ENCODE results near the gene LY86. TPM values are rescaled to one million over a fixed set of nuclear protein-coding genes. Genes with fewer than 3 reads are reported as not detected.

Gene LY86
- total and polyA plus RNA-seq, 9 of the 15 experiments (the other 6 are each of a cell fraction or from before 2014, with no cell fraction given) = 0.08 to 0.20 TPM; not detected in 7

GRCh38 chr6:6569811-6570164, 18.7 kb upstream of the LY86 start:
- CTCF ChIA-PET (ENCODE audit: low intra/inter-chr PET ratio) = no interaction called here
- DNase-seq (ENCODE audit: extremely low read depth in 1 of 4, low spot score in 3 of 4) (no peak), ATAC-seq (no peak), FAIRE-seq (no peak)
- Histone ChIP-seq H3K36me3 (ENCODE audit: control insufficient read depth, insufficient read depth, low read length) (no peaks in the 10 kb centered on the region), H3K9me3 (replicated peaks; ENCODE audit: control insufficient read depth, insufficient read depth, low read depth, low read length) (no peaks in the 10 kb centered on the region), H3K79me2 (ENCODE audit: control insufficient read depth, insufficient read depth, low read length) (no peaks in the 10 kb centered on the region), H3K27me3 (ENCODE audit: control insufficient read depth in 2 of 2, insufficient read depth in 2 of 2, low read length in 2 of 2) (peaks cover 4 to 13% of the 10 kb centered on the region in 2 experiments; a peak in 3 of 5 replicates), H3K4me2 (ENCODE audit: insufficient read depth, low read length) (no peak overlapping the region), H4K20me1 (replicated peaks; ENCODE audit: control insufficient read depth, insufficient read depth, low read length) (no peaks in the 10 kb centered on the region), H3K4me3 (no peak overlapping the region), H3K9ac (ENCODE audit: insufficient read depth in 1 of 2, low read depth in 2 of 2, low read length in 2 of 2) (no peak overlapping the region), H3K27ac (ENCODE audit: extremely low read depth, low read depth, low read length) (no peak overlapping the region), H2AFZ (ENCODE audit: low read depth, low read length) (no peak overlapping the region), H3K9me1 (ENCODE audit: control insufficient read depth, insufficient read depth, low read length) (no peaks in the 10 kb centered on the region), H3K4me1 (replicated peaks in 1 of 2; ENCODE audit: control insufficient read depth in 2 of 2, insufficient read depth in 2 of 2, low read length in 2 of 2) (no peaks in the 10 kb centered on the region; a peak in 1 of 5 replicates)
- TF ChIP-seq RHOXF2B (CRISPR knock-in tag; conservative IDR thresholded peaks at IDR 0.05) (no peak), CAMTA2 (CRISPR knock-in tag; conservative IDR thresholded peaks at IDR 0.05) (no peak), HDGF (IDR thresholded peaks at IDR 0.05) (no peak), LARP7 (IDR thresholded peaks at IDR 0.05) (no peak), EP300 (IDR thresholded peaks at IDR 0.05; ENCODE audit: low read length) (no peak)
- TF ChIP-seq, protein P1, sequence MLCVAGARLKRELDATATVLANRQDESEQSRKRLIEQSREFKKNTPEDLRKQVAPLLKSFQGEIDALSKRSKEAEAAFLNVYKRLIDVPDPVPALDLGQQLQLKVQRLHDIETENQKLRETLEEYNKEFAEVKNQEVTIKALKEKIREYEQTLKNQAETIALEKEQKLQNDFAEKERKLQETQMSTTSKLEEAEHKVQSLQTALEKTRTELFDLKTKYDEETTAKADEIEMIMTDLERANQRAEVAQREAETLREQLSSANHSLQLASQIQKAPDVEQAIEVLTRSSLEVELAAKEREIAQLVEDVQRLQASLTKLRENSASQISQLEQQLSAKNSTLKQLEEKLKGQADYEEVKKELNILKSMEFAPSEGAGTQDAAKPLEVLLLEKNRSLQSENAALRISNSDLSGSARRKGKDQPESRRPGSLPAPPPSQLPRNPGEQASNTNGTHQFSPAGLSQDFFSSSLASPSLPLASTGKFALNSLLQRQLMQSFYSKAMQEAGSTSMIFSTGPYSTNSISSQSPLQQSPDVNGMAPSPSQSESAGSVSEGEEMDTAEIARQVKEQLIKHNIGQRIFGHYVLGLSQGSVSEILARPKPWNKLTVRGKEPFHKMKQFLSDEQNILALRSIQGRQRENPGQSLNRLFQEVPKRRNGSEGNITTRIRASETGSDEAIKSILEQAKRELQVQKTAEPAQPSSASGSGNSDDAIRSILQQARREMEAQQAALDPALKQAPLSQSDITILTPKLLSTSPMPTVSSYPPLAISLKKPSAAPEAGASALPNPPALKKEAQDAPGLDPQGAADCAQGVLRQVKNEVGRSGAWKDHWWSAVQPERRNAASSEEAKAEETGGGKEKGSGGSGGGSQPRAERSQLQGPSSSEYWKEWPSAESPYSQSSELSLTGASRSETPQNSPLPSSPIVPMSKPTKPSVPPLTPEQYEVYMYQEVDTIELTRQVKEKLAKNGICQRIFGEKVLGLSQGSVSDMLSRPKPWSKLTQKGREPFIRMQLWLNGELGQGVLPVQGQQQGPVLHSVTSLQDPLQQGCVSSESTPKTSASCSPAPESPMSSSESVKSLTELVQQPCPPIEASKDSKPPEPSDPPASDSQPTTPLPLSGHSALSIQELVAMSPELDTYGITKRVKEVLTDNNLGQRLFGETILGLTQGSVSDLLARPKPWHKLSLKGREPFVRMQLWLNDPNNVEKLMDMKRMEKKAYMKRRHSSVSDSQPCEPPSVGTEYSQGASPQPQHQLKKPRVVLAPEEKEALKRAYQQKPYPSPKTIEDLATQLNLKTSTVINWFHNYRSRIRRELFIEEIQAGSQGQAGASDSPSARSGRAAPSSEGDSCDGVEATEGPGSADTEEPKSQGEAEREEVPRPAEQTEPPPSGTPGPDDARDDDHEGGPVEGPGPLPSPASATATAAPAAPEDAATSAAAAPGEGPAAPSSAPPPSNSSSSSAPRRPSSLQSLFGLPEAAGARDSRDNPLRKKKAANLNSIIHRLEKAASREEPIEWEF (CRISPR knock-in tag; IDR thresholded peaks at IDR 0.05) = no peak
- intact Hi-C loops (cut with micrococcal nuclease) (no loop called here), in situ Hi-C loops (cut with MboI) (no loop called here)
- POLR2A ChIA-PET = no interaction called here
- whole genome bisulfite sequencing (ENCODE audit: insufficient coverage, low coverage, missing lambda C conversion rate) = 4% methylated on average over 2 of the region's 2 CpGs
- no TSS peak for BruUV-seq (replicated peaks)
